Mesothelial cell of epicardium (in vitro differentiated cells): ENCODE data around the gene GSC. TPM values are rescaled to one million over a fixed set of nuclear protein-coding genes. Genes with fewer than 3 reads are reported as not detected.
"Not testable (repeated sequence)": the region's sequence is repeated elsewhere in the genome, so short reads cannot be mapped to it uniquely, and the experiment has no call there.

Experiments used
- DNase-seq, 2 experiments: peaks; one replicate each; pipeline ENCODE4 v3.0.0; 2021; ENCODE audit warnings: low spot score in 2 of 2; ENCODE audit not compliant: unreplicated experiment in 2 of 2
- H3K27ac Mint-ChIP-seq: 2 replicates; pipeline ENCODE4 v1.8.0; 2021; ENCODE audit warnings: mixed read lengths
- H3K27me3 Mint-ChIP-seq: 2 replicates; pipeline ENCODE4 v1.8.0; 2021; ENCODE audit warnings: low read depth, mixed read lengths
- H3K36me3 Mint-ChIP-seq: 2 replicates; pipeline ENCODE4 v1.8.0; 2021; ENCODE audit warnings: mixed read lengths
- H3K4me1 Mint-ChIP-seq: 2 replicates; pipeline ENCODE4 v1.8.0; 2021; ENCODE audit warnings: mixed read lengths
- H3K4me3 Mint-ChIP-seq: 2 replicates; pipeline ENCODE4 v1.8.0; 2021; ENCODE audit warnings: mild to moderate bottlenecking, moderate library complexity, mixed read lengths
- H3K9me3 Mint-ChIP-seq: 2 replicates; pipeline ENCODE4 v1.8.0; 2021; ENCODE audit warnings: mixed read lengths
- total RNA-seq: library from RNA; stranded (reverse); gene quantifications from 3 replicates; pipeline ENCODE4 v1.2.1, GENCODE V29; 2021
- TF ChIP-seq, protein P1 (sequence below): fragments of 200-600 bp; sonication (generic); IDR thresholded peaks from one replicate; pipeline ENCODE4 v1.5.0; 2021; ENCODE audit warnings: antibody characterized with exemption; ENCODE audit not compliant: unreplicated experiment

GSC gene
- total RNA-seq, 1 donor from 2014 or later: 3.8 TPM

DNA sequence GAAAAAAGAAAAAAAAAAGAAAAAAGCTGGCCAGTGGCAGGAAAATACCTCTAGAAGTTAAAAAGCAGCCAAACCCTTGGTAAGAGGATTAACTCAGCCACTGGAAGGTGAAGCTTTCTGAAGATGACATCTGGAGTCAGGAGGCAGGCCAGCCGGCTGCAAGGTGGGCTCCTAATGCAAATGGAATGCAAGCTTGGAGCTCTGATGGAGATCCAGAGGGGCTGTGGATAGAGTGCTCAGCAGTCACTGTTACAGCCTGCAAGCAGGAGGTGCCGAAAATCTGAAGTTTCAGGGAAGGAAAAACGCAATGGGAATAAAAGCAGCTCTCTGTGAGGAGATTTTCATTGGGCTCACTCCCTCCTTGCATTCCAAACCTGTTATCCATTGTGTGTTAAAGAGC, 41.0 kb downstream of the GSC start:
- no peak overlapping the region for H3K4me3 Mint-ChIP-seq
- peaks cover 8% of the 10 kb centered on the region for H3K9me3 Mint-ChIP-seq
- TF ChIP-seq, protein P1, sequence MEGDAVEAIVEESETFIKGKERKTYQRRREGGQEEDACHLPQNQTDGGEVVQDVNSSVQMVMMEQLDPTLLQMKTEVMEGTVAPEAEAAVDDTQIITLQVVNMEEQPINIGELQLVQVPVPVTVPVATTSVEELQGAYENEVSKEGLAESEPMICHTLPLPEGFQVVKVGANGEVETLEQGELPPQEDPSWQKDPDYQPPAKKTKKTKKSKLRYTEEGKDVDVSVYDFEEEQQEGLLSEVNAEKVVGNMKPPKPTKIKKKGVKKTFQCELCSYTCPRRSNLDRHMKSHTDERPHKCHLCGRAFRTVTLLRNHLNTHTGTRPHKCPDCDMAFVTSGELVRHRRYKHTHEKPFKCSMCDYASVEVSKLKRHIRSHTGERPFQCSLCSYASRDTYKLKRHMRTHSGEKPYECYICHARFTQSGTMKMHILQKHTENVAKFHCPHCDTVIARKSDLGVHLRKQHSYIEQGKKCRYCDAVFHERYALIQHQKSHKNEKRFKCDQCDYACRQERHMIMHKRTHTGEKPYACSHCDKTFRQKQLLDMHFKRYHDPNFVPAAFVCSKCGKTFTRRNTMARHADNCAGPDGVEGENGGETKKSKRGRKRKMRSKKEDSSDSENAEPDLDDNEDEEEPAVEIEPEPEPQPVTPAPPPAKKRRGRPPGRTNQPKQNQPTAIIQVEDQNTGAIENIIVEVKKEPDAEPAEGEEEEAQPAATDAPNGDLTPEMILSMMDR: no peak
- H3K36me3 Mint-ChIP-seq: no peaks in the 10 kb centered on the region
- H3K27ac Mint-ChIP-seq: no peak overlapping the region
- DNase-seq: no peak
- peaks cover 13% of the 10 kb centered on the region for H3K27me3 Mint-ChIP-seq
- no peaks in the 10 kb centered on the region for H3K4me1 Mint-ChIP-seq

GRCh38 chr14:94728440-94728839, 41.5 kb downstream of the GSC start:
- not testable (repeated sequence) for DNase-seq, H3K4me1 Mint-ChIP-seq, H3K4me3 Mint-ChIP-seq, H3K9me3 Mint-ChIP-seq, H3K27ac Mint-ChIP-seq, H3K36me3 Mint-ChIP-seq
- H3K27me3 Mint-ChIP-seq: peaks cover 13% of the 10 kb centered on the region

DNA sequence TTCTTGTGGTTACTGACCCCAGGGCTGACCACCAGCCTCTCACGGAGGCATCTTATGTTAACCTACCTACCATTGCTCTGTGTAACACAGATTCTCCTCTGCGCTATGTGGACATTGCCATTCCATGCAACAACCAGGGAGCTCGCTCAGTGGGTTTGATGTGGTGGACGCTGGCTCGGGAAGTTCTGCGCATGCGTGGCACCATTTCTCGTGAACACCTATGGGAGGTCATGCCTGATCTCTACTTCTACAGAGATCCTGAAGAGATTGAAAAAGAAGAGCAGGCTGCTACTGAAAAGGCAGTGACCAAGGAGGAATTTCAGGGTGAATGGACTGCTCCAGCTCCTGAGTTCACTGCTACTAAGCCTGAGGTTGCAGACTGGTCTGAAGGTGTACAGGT, 43.3 kb downstream of the GSC start:
- not testable (repeated sequence) for DNase-seq, H3K4me1 Mint-ChIP-seq, H3K27ac Mint-ChIP-seq, H3K9me3 Mint-ChIP-seq, H3K4me3 Mint-ChIP-seq, H3K36me3 Mint-ChIP-seq
- peaks cover 13% of the 10 kb centered on the region for H3K27me3 Mint-ChIP-seq

DNA sequence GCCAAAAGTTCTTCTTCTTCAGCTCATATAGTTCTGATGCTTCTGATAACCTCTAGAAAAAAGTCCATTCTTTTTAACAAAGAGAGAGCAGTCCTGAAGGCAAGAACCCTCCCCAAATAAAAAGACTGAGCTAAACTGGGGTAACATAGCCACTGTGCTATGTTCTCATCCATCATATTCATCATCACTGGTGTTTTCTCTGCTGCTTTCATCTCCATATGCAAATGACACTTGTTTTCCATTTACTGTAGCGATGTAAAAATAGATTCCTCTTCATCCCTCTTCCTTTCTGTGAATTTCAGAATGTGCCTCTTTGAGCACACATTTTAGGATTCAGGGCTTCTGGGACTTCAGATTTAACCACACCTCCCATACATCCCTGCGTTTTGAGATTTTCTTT, 44.9 kb downstream of the GSC start:
- no peaks in the 10 kb centered on the region for H3K36me3 Mint-ChIP-seq
- no peak overlapping the region for H3K4me3 Mint-ChIP-seq
- H3K9me3 Mint-ChIP-seq: no peaks in the 10 kb centered on the region
- no peak overlapping the region for H3K27ac Mint-ChIP-seq
- TF ChIP-seq, protein P1: no peak
- no peak for DNase-seq
- H3K27me3 Mint-ChIP-seq: peaks cover 11% of the 10 kb centered on the region
- H3K4me1 Mint-ChIP-seq: no peaks in the 10 kb centered on the region

DNA sequence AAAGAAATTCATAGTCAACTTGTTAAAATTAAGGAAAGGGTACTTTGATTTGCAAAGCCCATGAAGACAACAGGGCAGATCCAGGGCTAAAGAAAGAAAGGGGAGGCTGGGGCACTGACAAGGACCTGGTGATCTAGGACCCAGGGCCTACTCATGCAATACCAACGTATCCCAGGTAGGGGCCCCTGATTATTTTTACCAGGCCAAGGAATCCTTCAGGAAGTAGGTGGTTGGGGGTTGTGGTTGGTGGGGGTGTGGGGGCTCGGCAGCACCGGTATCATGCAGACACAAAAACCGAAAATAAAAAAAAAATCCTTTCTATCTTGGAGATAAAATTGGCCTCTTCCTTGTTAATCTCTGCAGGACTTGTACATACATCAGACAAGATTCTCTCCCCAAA, 47.5 kb downstream of the GSC start:
- H3K4me1 Mint-ChIP-seq: no peaks in the 10 kb centered on the region
- DNase-seq: no peak
- peaks cover 11% of the 10 kb centered on the region for H3K27me3 Mint-ChIP-seq

More for the DNA sequence above, 47.5 kb downstream of the GSC start:
- H3K36me3 Mint-ChIP-seq: no peaks in the 10 kb centered on the region
- no peaks in the 10 kb centered on the region for H3K9me3 Mint-ChIP-seq
- TF ChIP-seq, protein P1: no peak
- no peak overlapping the region for H3K4me3 Mint-ChIP-seq
- no peak overlapping the region for H3K27ac Mint-ChIP-seq

Other genes with a start within 250 kb of the GSC start
- not detected in 3 replicates for gene SERPINA4, start 208.7 kb downstream of the GSC start, total RNA-seq
- 0.16 to 0.44 TPM (median 0.29 TPM) in 3 replicates for gene SERPINA5, start 188.7 kb downstream of the GSC start, total RNA-seq
- 0.11 to 0.29 TPM in 2 of 3 replicates, not detected in the other for gene SERPINA3, start 157.7 kb downstream of the GSC start, total RNA-seq